ENCODE results near the gene WNT1.

The WNT1 gene

GRCh38 chr12:49023812-49024211, 45.7 kb downstream of the WNT1 start:
- no peak overlapping the region for H4K8ac ChIP-seq (ENCODE audit: low read length)
- DNase-seq, result no peak
- no peak overlapping the region for H3K18ac ChIP-seq (ENCODE audit: low read depth in 1 of 2, low read length in 2 of 2)
- no peak overlapping the region for H3K27ac ChIP-seq (ENCODE audit: low read length, poor library complexity, severe bottlenecking)
- H2BK12ac ChIP-seq (ENCODE audit: low read length in 2 of 2), result no peak overlapping the region
- no peak overlapping the region for H2BK120ac ChIP-seq (ENCODE audit: low read depth, low read length)
- no peak overlapping the region for H3K9ac ChIP-seq (ENCODE audit: low read length)
- no peak overlapping the region for H4K91ac ChIP-seq (ENCODE audit: low read length)
- H3K36me3 ChIP-seq (ENCODE audit: control insufficient read depth in 1 of 2, insufficient read depth in 2 of 2, low read depth in 1 of 2, low read length in 2 of 2), result peaks cover 75 to 77% of the 10 kb centered on the region in 2 experiments
- no peak overlapping the region for H3K23ac ChIP-seq (ENCODE audit: low read length in 2 of 2)
- H3K4ac ChIP-seq (ENCODE audit: low read depth in 1 of 2, low read length in 2 of 2), result no peak overlapping the region
- H3K79me1 ChIP-seq (replicated peaks; ENCODE audit: low read length, poor library complexity, severe bottlenecking), result peaks cover 30% of the 10 kb centered on the region
- no peaks in the 10 kb centered on the region for H3K9me3 ChIP-seq (ENCODE audit: control insufficient read depth, low read length)
- no peaks in the 10 kb centered on the region for H3K27me3 ChIP-seq (ENCODE audit: control insufficient read depth in 1 of 2, insufficient read depth in 1 of 2, low read length in 2 of 2)
- H3K4me1 ChIP-seq (ENCODE audit: control insufficient read depth, insufficient read depth, low read depth, low read length), result peaks cover 1% of the 10 kb centered on the region
- H3K4me3 ChIP-seq (ENCODE audit: insufficient read depth in 1 of 2, low read depth in 1 of 2, low read length in 2 of 2), result no peak overlapping the region
- H2BK5ac ChIP-seq (ENCODE audit: low read depth, low read length, poor library complexity, severe bottlenecking), result no peak overlapping the region
- no peak overlapping the region for H2AFZ ChIP-seq (ENCODE audit: low read depth, low read length)
- H3K4me2 ChIP-seq (ENCODE audit: low read length, poor library complexity, severe bottlenecking), result no peak overlapping the region
- no CpG with 5 or more reads among the region's 2 CpGs for WGBS
- no peak overlapping the region for H3K14ac ChIP-seq (ENCODE audit: low read length in 2 of 2)
- no peak overlapping the region for H2AK5ac ChIP-seq (ENCODE audit: low read length, severe bottlenecking)
- H2BK15ac ChIP-seq (ENCODE audit: low read depth, poor library complexity, severe bottlenecking), result no peak overlapping the region

GRCh38 chr12:49024543-49024942, 46.4 kb downstream of the WNT1 start:
- Histone ChIP-seq H3K9me3 (ENCODE audit: control insufficient read depth, low read length) (no peaks in the 10 kb centered on the region), H3K4me1 (ENCODE audit: control insufficient read depth, insufficient read depth, low read depth, low read length) (no peaks in the 10 kb centered on the region), H3K36me3 (ENCODE audit: control insufficient read depth in 1 of 2, insufficient read depth in 2 of 2, low read depth in 1 of 2, low read length in 2 of 2) (peaks cover 82 to 83% of the 10 kb centered on the region in 2 experiments), H2BK120ac (ENCODE audit: low read depth, low read length) (no peak overlapping the region), H3K18ac (ENCODE audit: low read depth in 1 of 2, low read length in 2 of 2) (no peak overlapping the region), H2BK5ac (ENCODE audit: low read depth, low read length, poor library complexity, severe bottlenecking) (no peak overlapping the region), H3K9ac (ENCODE audit: low read length) (no peak overlapping the region), H2BK12ac (ENCODE audit: low read length in 2 of 2) (no peak overlapping the region), H4K91ac (ENCODE audit: low read length) (no peak overlapping the region), H3K79me1 (replicated peaks; ENCODE audit: low read length, poor library complexity, severe bottlenecking) (peaks cover 34% of the 10 kb centered on the region), H3K4me3 (ENCODE audit: insufficient read depth in 1 of 2, low read depth in 1 of 2, low read length in 2 of 2) (no peak overlapping the region), H2AFZ (ENCODE audit: low read depth, low read length) (no peak overlapping the region), H4K8ac (ENCODE audit: low read length) (no peak overlapping the region), H3K4ac (ENCODE audit: low read depth in 1 of 2, low read length in 2 of 2) (no peak overlapping the region), H3K4me2 (ENCODE audit: low read length, poor library complexity, severe bottlenecking) (no peak overlapping the region), H3K23ac (ENCODE audit: low read length in 2 of 2) (no peak overlapping the region), H2AK5ac (ENCODE audit: low read length, severe bottlenecking) (no peak overlapping the region), H3K27ac (ENCODE audit: low read length, poor library complexity, severe bottlenecking) (no peak overlapping the region), H2BK15ac (ENCODE audit: low read depth, poor library complexity, severe bottlenecking) (no peak overlapping the region), H3K14ac (ENCODE audit: low read length in 2 of 2) (no peak overlapping the region), H3K27me3 (ENCODE audit: control insufficient read depth in 1 of 2, insufficient read depth in 1 of 2, low read length in 2 of 2) (no peaks in the 10 kb centered on the region)
- DNase-seq, result no peak
- WGBS, result 95% methylated on average over 12 of the region's 12 CpGs

GRCh38 chr12:49025463-49025862, 47.3 kb downstream of the WNT1 start:
- Histone ChIP-seq H4K91ac (ENCODE audit: low read length) (no peak overlapping the region), H2BK12ac (ENCODE audit: low read length in 2 of 2) (no peak overlapping the region), H3K14ac (ENCODE audit: low read length in 2 of 2) (no peak overlapping the region), H3K18ac (ENCODE audit: low read depth in 1 of 2, low read length in 2 of 2) (no peak overlapping the region), H3K9ac (ENCODE audit: low read length) (no peak overlapping the region), H2AK5ac (ENCODE audit: low read length, severe bottlenecking) (no peak overlapping the region), H3K27me3 (ENCODE audit: control insufficient read depth in 1 of 2, insufficient read depth in 1 of 2, low read length in 2 of 2) (no peaks in the 10 kb centered on the region), H3K4me2 (ENCODE audit: low read length, poor library complexity, severe bottlenecking) (no peak overlapping the region), H2AFZ (ENCODE audit: low read depth, low read length) (no peak overlapping the region), H3K79me1 (replicated peaks; ENCODE audit: low read length, poor library complexity, severe bottlenecking) (peaks cover 40% of the 10 kb centered on the region), H3K36me3 (ENCODE audit: control insufficient read depth in 1 of 2, insufficient read depth in 2 of 2, low read depth in 1 of 2, low read length in 2 of 2) (peaks cover 82 to 92% of the 10 kb centered on the region in 2 experiments), H3K23ac (ENCODE audit: low read length in 2 of 2) (no peak overlapping the region), H2BK120ac (ENCODE audit: low read depth, low read length) (no peak overlapping the region), H3K4ac (ENCODE audit: low read depth in 1 of 2, low read length in 2 of 2) (no peak overlapping the region), H3K4me1 (ENCODE audit: control insufficient read depth, insufficient read depth, low read depth, low read length) (no peaks in the 10 kb centered on the region), H3K4me3 (ENCODE audit: insufficient read depth in 1 of 2, low read depth in 1 of 2, low read length in 2 of 2) (no peak overlapping the region), H2BK15ac (ENCODE audit: low read depth, poor library complexity, severe bottlenecking) (no peak overlapping the region), H2BK5ac (ENCODE audit: low read depth, low read length, poor library complexity, severe bottlenecking) (no peak overlapping the region), H4K8ac (ENCODE audit: low read length) (no peak overlapping the region), H3K27ac (ENCODE audit: low read length, poor library complexity, severe bottlenecking) (no peak overlapping the region), H3K9me3 (ENCODE audit: control insufficient read depth, low read length) (no peaks in the 10 kb centered on the region)
- 95% methylated on average over 3 of the region's 4 CpGs for WGBS
- no peak for DNase-seq

- Histone ChIP-seq H3K4me2 (ENCODE audit: low read length, poor library complexity, severe bottlenecking) (no peak overlapping the region), H2BK120ac (ENCODE audit: low read depth, low read length) (no peak overlapping the region), H2AK5ac (ENCODE audit: low read length, severe bottlenecking) (no peak overlapping the region), H3K4me3 (ENCODE audit: insufficient read depth in 1 of 2, low read depth in 1 of 2, low read length in 2 of 2) (no peak overlapping the region), H3K23ac (ENCODE audit: low read length in 2 of 2) (no peak overlapping the region), H3K18ac (ENCODE audit: low read depth in 1 of 2, low read length in 2 of 2) (no peak overlapping the region), H4K8ac (ENCODE audit: low read length) (no peak overlapping the region), H3K14ac (ENCODE audit: low read length in 2 of 2) (no peak overlapping the region), H3K9me3 (ENCODE audit: control insufficient read depth, low read length) (no peaks in the 10 kb centered on the region), H4K91ac (ENCODE audit: low read length) (no peak overlapping the region), H2BK15ac (ENCODE audit: low read depth, poor library complexity, severe bottlenecking) (no peak overlapping the region), H3K27me3 (ENCODE audit: control insufficient read depth in 1 of 2, insufficient read depth in 1 of 2, low read length in 2 of 2) (no peaks in the 10 kb centered on the region), H2AFZ (ENCODE audit: low read depth, low read length) (no peak overlapping the region), H3K27ac (ENCODE audit: low read length, poor library complexity, severe bottlenecking) (no peak overlapping the region), H3K36me3 (ENCODE audit: control insufficient read depth in 1 of 2, insufficient read depth in 2 of 2, low read depth in 1 of 2, low read length in 2 of 2) (peaks cover 82 to 98% of the 10 kb centered on the region in 2 experiments), H3K79me1 (replicated peaks; ENCODE audit: low read length, poor library complexity, severe bottlenecking) (peaks cover 47% of the 10 kb centered on the region), H2BK5ac (ENCODE audit: low read depth, low read length, poor library complexity, severe bottlenecking) (no peak overlapping the region), H3K9ac (ENCODE audit: low read length) (no peak overlapping the region), H3K4me1 (ENCODE audit: control insufficient read depth, insufficient read depth, low read depth, low read length) (no peaks in the 10 kb centered on the region), H2BK12ac (ENCODE audit: low read length in 2 of 2) (no peak overlapping the region), H3K4ac (ENCODE audit: low read depth in 1 of 2, low read length in 2 of 2) (no peak overlapping the region)
- 99% methylated on average over 21 of the region's 21 CpGs for WGBS
- no peak for DNase-seq
Measured at GRCh38 chr12:49026101-49026500, 48.0 kb downstream of the WNT1 start.

Data from mesenchymal stem cell (in vitro differentiated cells and primary cell).